Fibroblast of mammary gland (primary cell): Measurements from ENCODE around the gene COPS6.

Experiments used
- DNase-seq: peaks from one replicate; pipeline ENCODE4 v3.0.0-alpha.2; 2010; ENCODE audit warnings: low read depth
- H3K4me3 ChIP-seq: 2 replicates; pipeline ENCODE4 v1.5.1; 2011; ENCODE audit warnings: low read depth, mild to moderate bottlenecking, low read length, moderate library complexity; ENCODE audit not compliant: control insufficient read depth
- CTCF ChIP-seq: conservative IDR thresholded peaks from 2 replicates; pipeline ENCODE4 v1.5.1; 2011; ENCODE audit warnings: low read depth, low read length, inconsistent platforms; ENCODE audit not compliant: control insufficient read depth, insufficient read depth

Gene COPS6

GRCh38 chr7:100119072-100119969 is 30.6 kb downstream of the COPS6 start, which contains the start of the genes CNPY4 and TAF6:
CNPY4 (plus strand) TSS chr7:100119634; CDS start chr7:100119745, 111 bp downstream.
TAF6 (minus strand) TSS chr7:100119358; CDS start chr7:100114209, 5,149 bp downstream.
- peak; percentile 95 for DNase-seq
- TF ChIP-seq CTCF, result no peak
- peak within 1 kb of the TSS; percentile 97 for H3K4me3 ChIP-seq

- DNase-seq, result peak; percentile 64
- peak overlapping the region; percentile 97 for H3K4me3 ChIP-seq
- TF ChIP-seq CTCF, result no peak
These were observed 31.4 kb downstream of the COPS6 start for GRCh38 chr7:100119970-100120732.

- TF ChIP-seq CTCF, result no peak
- no peak for DNase-seq
- H3K4me3 ChIP-seq, result peak overlapping the region; percentile 97
These were observed 31.9 kb downstream of the COPS6 start for GRCh38 chr7:100120733-100121036.

DNA sequence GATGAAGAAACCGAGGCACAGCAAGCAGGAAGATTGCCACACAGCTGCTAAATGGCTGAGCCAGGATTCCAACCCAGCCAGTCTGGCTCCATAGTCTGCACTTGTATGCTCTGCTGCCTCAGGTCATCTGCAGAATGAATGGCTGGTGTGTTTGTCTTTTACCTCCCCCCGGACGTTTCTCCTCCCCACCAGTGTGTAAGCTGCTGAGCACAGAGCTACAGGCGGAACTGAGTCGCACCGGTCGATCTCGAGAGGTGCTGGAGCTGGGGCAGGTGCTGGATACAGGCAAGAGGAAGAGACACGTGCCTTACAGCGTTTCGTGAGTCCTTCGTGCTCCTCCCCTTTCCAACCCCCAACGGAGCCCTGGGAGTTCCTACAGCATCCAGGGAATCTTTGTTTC is 33.3 kb downstream of the COPS6 start:
- no peak for DNase-seq
- no peak overlapping the region for H3K4me3 ChIP-seq
- TF ChIP-seq CTCF, result no peak

GRCh38 chr7:100122568-100122967 is 33.8 kb downstream of the COPS6 start:
- no peak for TF ChIP-seq CTCF
- H3K4me3 ChIP-seq, result no peak overlapping the region
- no peak for DNase-seq

GRCh38 chr7:100124301-100125230 is 35.8 kb downstream of the COPS6 start:
- no peak for DNase-seq
- no peak for TF ChIP-seq CTCF
- H3K4me3 ChIP-seq, result no peak overlapping the region
